HCT116 (cell line): Measurements from ENCODE around the gene ABHD2. TPM values are rescaled to one million over a fixed set of nuclear protein-coding genes. Genes with fewer than 3 reads are reported as not detected.

Source experiments
- ATAC-seq: fragments of 200-7000 bp; cut with Tn5 transposase; 2 replicates; pipeline ENCODE4 v1.9.1; 2020; ENCODE audit warnings: mild to moderate bottlenecking, moderate library complexity
- BruUV-seq: library from RNA; stranded (reverse); fragments of 400-500 nt; replicated peaks from 2 replicates; lab custom pipeline; 2021; lab: Mats Ljungman, UMichigan
- CTCF ChIA-PET: fragments of 300-600 bp; sonication (Branson Sonifier 250); formaldehyde crosslinking; loops from one replicate; lab custom pipeline; 2021; ENCODE audit warnings: antibody characterized with exemption; lab: Charles Lee
- POLR2A ChIA-PET: fragments of 300-600, 350-600 bp; sonication (Branson Sonifier 250); formaldehyde crosslinking; loops from one replicate; lab custom pipeline; 2021; ENCODE audit warnings: antibody characterized with exemption; lab: Charles Lee
- RAD21 ChIA-PET, 2 experiments: fragments of 300-600 bp; sonication (Branson Sonifier 250); formaldehyde crosslinking; loops; one replicate each; lab custom pipeline; 2023; ENCODE audit warnings: low total read pairs in 2 of 2; ENCODE audit not compliant: uncharacterized antibody in 2 of 2, unreplicated experiment in 2 of 2, low non-redundant PET in 1 of 2; lab: Charles Lee
- DNase-seq: peaks from one replicate; pipeline ENCODE4 v3.0.0-alpha.2; 2010; ENCODE audit warnings: low read depth, low spot score
- H2AFZ ChIP-seq: fragments of 200-600 bp; shearing (Covaris generic), sonication (generic); 2 replicates; pipeline ENCODE4 v1.6.1; 2017; ENCODE audit warnings: low read depth, mixed run types, mixed read lengths, antibody characterized with exemption, low read length; ENCODE audit not compliant: poor library complexity, severe bottlenecking
- H3K27ac ChIP-seq: 2 replicates; pipeline ENCODE4 v1.5.1; 2012; ENCODE audit warnings: low read depth, low read length
- H3K27me3 ChIP-seq: fragments of 200-600 bp; sonication (generic); 2 replicates; pipeline ENCODE4 v1.6.1; 2016; ENCODE audit warnings: mixed run types, low read length, mixed read lengths; ENCODE audit not compliant: insufficient read depth
- H3K36me3 ChIP-seq, 2 experiments: fragments of 200-500 bp in 1 of 2; fragments of 200-600 bp in 1 of 2; sonication (Bioruptor generic) in 1 of 2; sonication (generic) in 1 of 2; 2 replicates each; pipeline versions ENCODE4 v1.5.1 to v1.6.1; 2014 to 2016; ENCODE audit warnings: low read length in 2 of 2, inconsistent platforms in 1 of 2, mixed read lengths in 1 of 2, mixed run types in 1 of 2; ENCODE audit not compliant: insufficient read depth in 2 of 2, control insufficient read depth in 1 of 2
- H3K4me1 ChIP-seq, 2 experiments: fragments of 200-600 bp in 1 of 2; sonication (generic) in 1 of 2; 2 replicates each; pipeline versions ENCODE4 v1.5.1 to v1.6.1; 2012 to 2017; ENCODE audit warnings: low read length in 2 of 2, inconsistent platforms in 1 of 2, mild to moderate bottlenecking in 1 of 2, mixed read lengths in 1 of 2, mixed run types in 1 of 2, moderate library complexity in 1 of 2; ENCODE audit not compliant: insufficient read depth in 2 of 2, control insufficient read depth in 1 of 2
- H3K4me2 ChIP-seq: fragments of 200-600 bp; sonication (generic); 2 replicates; pipeline ENCODE4 v1.6.1; 2017; ENCODE audit warnings: mixed run types, low read length, mixed read lengths
- H3K4me3 ChIP-seq, 2 experiments: fragments of 200-600 bp in 1 of 2; sonication (generic) in 1 of 2; replicated peaks in 1 of 2; 2 replicates each; pipeline ENCODE4 v1.5.1; 2011 to 2016; ENCODE audit warnings: low read length in 2 of 2, control low read depth in 1 of 2, low read depth in 1 of 2, mild to moderate bottlenecking in 1 of 2, mixed read lengths in 1 of 2, mixed run types in 1 of 2
- H3K79me2 ChIP-seq: fragments of 200-600 bp; sonication (generic); 2 replicates; pipeline ENCODE4 v1.6.1; 2017; ENCODE audit warnings: mild to moderate bottlenecking, mixed run types, low read length, moderate library complexity, mixed read lengths; ENCODE audit not compliant: insufficient read depth
- H3K9ac ChIP-seq: fragments of 200-600 bp; sonication (generic); 2 replicates; pipeline ENCODE4 v1.6.1; 2016; ENCODE audit warnings: low read length, mixed read lengths
- H3K9me2 ChIP-seq: fragments of 200-600 bp; sonication (generic), shearing (Covaris generic); 2 replicates; pipeline ENCODE4 v1.6.1; 2017; ENCODE audit warnings: mixed run types, mild to moderate bottlenecking, moderate library complexity; ENCODE audit not compliant: insufficient read depth
- H3K9me3 ChIP-seq, 2 experiments: fragments of 200-500 bp in 1 of 2; fragments of 200-600 bp in 1 of 2; sonication (Bioruptor generic) in 1 of 2; sonication (generic) in 1 of 2; 2 replicates each; pipeline ENCODE4 v1.6.1; 2014 to 2017; ENCODE audit warnings: low read length in 2 of 2, mixed read lengths in 2 of 2, inconsistent platforms in 1 of 2, low read depth in 1 of 2, mild to moderate bottlenecking in 1 of 2, mixed run types in 1 of 2, moderate library complexity in 1 of 2; ENCODE audit not compliant: control insufficient read depth in 1 of 2, insufficient read depth in 1 of 2
- H4K20me1 ChIP-seq: fragments of 200-600 bp; sonication (generic), shearing (Covaris generic); 2 replicates; pipeline ENCODE4 v1.6.1; 2017; ENCODE audit warnings: mixed run types, mild to moderate bottlenecking, moderate library complexity; ENCODE audit not compliant: insufficient read depth
- EGR1 ChIP-seq: IDR thresholded peaks from 2 replicates; pipeline ENCODE4 v1.6.1; 2012; ENCODE audit warnings: low read depth
- EZH2 ChIP-seq: fragments of 200-600 bp; sonication (generic); IDR thresholded peaks from 2 replicates; pipeline ENCODE4 v1.6.1; 2017; ENCODE audit warnings: antibody characterized with exemption, mixed run types
- EZH2phosphoT487 ChIP-seq: fragments of 200-600 bp; IDR thresholded peaks from 2 replicates; pipeline ENCODE4 v1.6.1; 2018; ENCODE audit warnings: antibody characterized with exemption, borderline replicate concordance
- JUND ChIP-seq: IDR thresholded peaks from 2 replicates; pipeline ENCODE4 v1.6.1; 2012
- RAD21 ChIP-seq: IDR thresholded peaks from 2 replicates; pipeline ENCODE4 v1.6.1; 2012; ENCODE audit warnings: low read depth, mild to moderate bottlenecking
- SIN3A ChIP-seq: IDR thresholded peaks from 2 replicates; pipeline ENCODE4 v1.6.1; 2012; ENCODE audit warnings: low read depth
- SP1 ChIP-seq: IDR thresholded peaks from 2 replicates; pipeline ENCODE4 v1.6.1; 2012; ENCODE audit warnings: low read depth
- intact Hi-C: fragments of 100-400 bp; cut with micrococcal nuclease; formaldehyde crosslinking; loops from 2 replicates; pipeline ENCODE4 v1.10.0; 2022
- total RNA-seq: library from RNA; stranded (reverse); gene quantifications from one replicate; pipeline ENCODE4 v1.2.1, GENCODE V29; 2021; ENCODE audit not compliant: unreplicated experiment
- TF ChIP-seq, protein P1 (sequence below): IDR thresholded peaks from 2 replicates; pipeline ENCODE4 v1.6.1; 2012
- TF ChIP-seq, protein P2 (sequence below): IDR thresholded peaks from 2 replicates; pipeline ENCODE4 v1.6.1; 2012; ENCODE audit warnings: low read depth

The ABHD2 gene
- total RNA-seq, 1 experiment from 2014 or later = 40.8 TPM

- TF ChIP-seq, protein P1, sequence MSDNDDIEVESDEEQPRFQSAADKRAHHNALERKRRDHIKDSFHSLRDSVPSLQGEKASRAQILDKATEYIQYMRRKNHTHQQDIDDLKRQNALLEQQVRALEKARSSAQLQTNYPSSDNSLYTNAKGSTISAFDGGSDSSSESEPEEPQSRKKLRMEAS = no peak
- TF ChIP-seq SP1 = no peak
- TF ChIP-seq EZH2 = no peak
- TF ChIP-seq SIN3A = no peak
Observed at GRCh38 chr15:89127054-89127702, 38.9 kb downstream of the ABHD2 start (continued).

- TF ChIP-seq RAD21 (no peak), EGR1 (no peak), SP1 (no peak), EZH2phosphoT487 (no peak), JUND (no peak)
- TF ChIP-seq, protein P2, sequence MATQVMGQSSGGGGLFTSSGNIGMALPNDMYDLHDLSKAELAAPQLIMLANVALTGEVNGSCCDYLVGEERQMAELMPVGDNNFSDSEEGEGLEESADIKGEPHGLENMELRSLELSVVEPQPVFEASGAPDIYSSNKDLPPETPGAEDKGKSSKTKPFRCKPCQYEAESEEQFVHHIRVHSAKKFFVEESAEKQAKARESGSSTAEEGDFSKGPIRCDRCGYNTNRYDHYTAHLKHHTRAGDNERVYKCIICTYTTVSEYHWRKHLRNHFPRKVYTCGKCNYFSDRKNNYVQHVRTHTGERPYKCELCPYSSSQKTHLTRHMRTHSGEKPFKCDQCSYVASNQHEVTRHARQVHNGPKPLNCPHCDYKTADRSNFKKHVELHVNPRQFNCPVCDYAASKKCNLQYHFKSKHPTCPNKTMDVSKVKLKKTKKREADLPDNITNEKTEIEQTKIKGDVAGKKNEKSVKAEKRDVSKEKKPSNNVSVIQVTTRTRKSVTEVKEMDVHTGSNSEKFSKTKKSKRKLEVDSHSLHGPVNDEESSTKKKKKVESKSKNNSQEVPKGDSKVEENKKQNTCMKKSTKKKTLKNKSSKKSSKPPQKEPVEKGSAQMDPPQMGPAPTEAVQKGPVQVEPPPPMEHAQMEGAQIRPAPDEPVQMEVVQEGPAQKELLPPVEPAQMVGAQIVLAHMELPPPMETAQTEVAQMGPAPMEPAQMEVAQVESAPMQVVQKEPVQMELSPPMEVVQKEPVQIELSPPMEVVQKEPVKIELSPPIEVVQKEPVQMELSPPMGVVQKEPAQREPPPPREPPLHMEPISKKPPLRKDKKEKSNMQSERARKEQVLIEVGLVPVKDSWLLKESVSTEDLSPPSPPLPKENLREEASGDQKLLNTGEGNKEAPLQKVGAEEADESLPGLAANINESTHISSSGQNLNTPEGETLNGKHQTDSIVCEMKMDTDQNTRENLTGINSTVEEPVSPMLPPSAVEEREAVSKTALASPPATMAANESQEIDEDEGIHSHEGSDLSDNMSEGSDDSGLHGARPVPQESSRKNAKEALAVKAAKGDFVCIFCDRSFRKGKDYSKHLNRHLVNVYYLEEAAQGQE = no peak
- no peaks in the 10 kb centered on the region for H3K36me3 ChIP-seq
- H3K4me1 ChIP-seq = peaks cover 0 to 17% of the 10 kb centered on the region in 2 experiments; a peak in 2 of 4 replicates
- POLR2A ChIA-PET = no interaction called here
- H3K4me3 ChIP-seq = no peak overlapping the region
- H3K79me2 ChIP-seq = no peaks in the 10 kb centered on the region
- RAD21 ChIA-PET = interaction anchor here in 1 of 2 experiments (1.4 kb wide), 1 partner anchor 71 kb away, joined by 6 read pairs; no protein-coding TSS in a partner anchor
- intact Hi-C loops = loop anchor here (1.0 to 5.0 kb wide), 3 partner anchors 51 to 236 kb away; no protein-coding TSS in a partner anchor
- CTCF ChIA-PET = interaction anchor here (1.0 to 3.2 kb wide), 10 partner anchors 16 to 224 kb away, joined by 3 to 20 read pairs (median 8); partner anchors contain the start of gene ABHD2
- H3K9me2 ChIP-seq = no peaks in the 10 kb centered on the region
- no peak for DNase-seq
- no peak overlapping the region for H3K4me2 ChIP-seq
- H3K27ac ChIP-seq = no peak overlapping the region
- no peaks in the 10 kb centered on the region for H4K20me1 ChIP-seq
- no peaks in the 10 kb centered on the region for H3K9me3 ChIP-seq
- no TSS peak for BruUV-seq
- ATAC-seq = no peak
- no peak overlapping the region for H2AFZ ChIP-seq
- no peaks in the 10 kb centered on the region for H3K27me3 ChIP-seq
- no peak overlapping the region for H3K9ac ChIP-seq
Observed at GRCh38 chr15:89128320-89129122, 40.3 kb downstream of the ABHD2 start.
